HepG2 (cell line): Measurements from ENCODE around the gene TFEB. TPM values are rescaled to one million over a fixed set of nuclear protein-coding genes. Genes with fewer than 3 reads are reported as not detected.
A peak's percentile ranks its signal among the peaks of the same experiment; 100 is the strongest.

Source experiments
- HMGXB4 ChIP-seq, 2 experiments: sonication (generic) in 1 of 2; formaldehyde crosslinking in 1 of 2; IDR thresholded peaks; 2 replicates each; pipeline versions ENCODE4 v1.4.0 to v1.6.1; 2018 to 2020; ENCODE audit warnings: missing genetic modification reagents in 2 of 2, borderline replicate concordance in 1 of 2, low read depth in 1 of 2, mild to moderate bottlenecking in 1 of 2, missing biosample characterization in 1 of 2
- IRF2 ChIP-seq: IDR thresholded peaks from 2 replicates; pipeline ENCODE4 v1.6.1; 2018; ENCODE audit warnings: missing genetic modification reagents, missing compliant biosample characterization
- KDM4B ChIP-seq: sonication (generic); formaldehyde crosslinking; IDR thresholded peaks from 2 replicates; pipeline ENCODE4 v1.4.0; 2020; ENCODE audit warnings: missing genetic modification reagents
- LBX2 ChIP-seq: sonication (generic); formaldehyde crosslinking; IDR thresholded peaks from 2 replicates; pipeline ENCODE4 v1.5.0; 2020; ENCODE audit warnings: missing genetic modification reagents, mild to moderate bottlenecking, borderline replicate concordance
- MZF1 ChIP-seq: sonication (generic); formaldehyde crosslinking; IDR thresholded peaks from 2 replicates; pipeline ENCODE4 v1.8.1; 2023; ENCODE audit warnings: mild to moderate bottlenecking, missing genetic modification reagents, borderline replicate concordance
- NFYB ChIP-seq: sonication (generic); formaldehyde crosslinking; IDR thresholded peaks from 2 replicates; pipeline ENCODE4 v1.4.0; 2020; ENCODE audit warnings: missing genetic modification reagents
- RAD51 ChIP-seq: fragments of 450-650 bp; IDR thresholded peaks from 2 replicates; pipeline ENCODE4 v1.6.1; 2016; ENCODE audit warnings: borderline replicate concordance
- SALL1 ChIP-seq: sonication (generic); formaldehyde crosslinking; IDR thresholded peaks from 2 replicates; pipeline ENCODE4 v1.8.0; 2022; ENCODE audit warnings: mild to moderate bottlenecking, missing genetic modification reagents
- SRSF9 ChIP-seq: fragments of 200-400 bp; formaldehyde crosslinking; IDR thresholded peaks from 2 replicates; pipeline ENCODE4 v1.6.1; 2018; ENCODE audit warnings: borderline replicate concordance, mild to moderate bottlenecking, low read depth, low read length; ENCODE audit not compliant: insufficient read depth, poor library complexity, severe bottlenecking
- ZBTB21 ChIP-seq: sonication (generic); formaldehyde crosslinking; IDR thresholded peaks from 2 replicates; pipeline ENCODE4 v1.4.0; 2020; ENCODE audit warnings: missing genetic modification reagents
- ZBTB8A ChIP-seq: sonication (generic); formaldehyde crosslinking; IDR thresholded peaks from 2 replicates; pipeline ENCODE4 v1.4.0; 2020; ENCODE audit warnings: mild to moderate bottlenecking, low read depth, missing genetic modification reagents, borderline replicate concordance
- ZMYM2 ChIP-seq: sonication (generic); formaldehyde crosslinking; IDR thresholded peaks from 2 replicates; pipeline ENCODE4 v1.8.0; 2022; ENCODE audit warnings: mild to moderate bottlenecking, missing genetic modification reagents
- ZMYM3 ChIP-seq: sonication (generic); formaldehyde crosslinking; IDR thresholded peaks from 2 replicates; pipeline ENCODE4 v1.5.1; 2020; ENCODE audit warnings: mild to moderate bottlenecking, missing genetic modification reagents
- ZNF230 ChIP-seq: sonication (generic); formaldehyde crosslinking; IDR thresholded peaks from 2 replicates; pipeline ENCODE4 v1.4.0; 2020; ENCODE audit warnings: mild to moderate bottlenecking, missing genetic modification reagents
- ZNF335 ChIP-seq: sonication (generic); formaldehyde crosslinking; IDR thresholded peaks from 2 replicates; pipeline ENCODE4 v1.4.0; 2020; ENCODE audit warnings: missing genetic modification reagents
- ZNF33B ChIP-seq: sonication (generic); formaldehyde crosslinking; IDR thresholded peaks from 2 replicates; pipeline ENCODE4 v1.5.1; 2020; ENCODE audit warnings: mild to moderate bottlenecking, missing genetic modification reagents
- ZNF615 ChIP-seq: sonication (generic); formaldehyde crosslinking; IDR thresholded peaks from 2 replicates; pipeline ENCODE4 v1.5.0; 2020; ENCODE audit warnings: mild to moderate bottlenecking, missing genetic modification reagents, borderline replicate concordance
- ZNF782 ChIP-seq: sonication (generic); formaldehyde crosslinking; IDR thresholded peaks from 2 replicates; pipeline ENCODE4 v1.4.0; 2020; ENCODE audit warnings: missing genetic modification reagents, mild to moderate bottlenecking, borderline replicate concordance
- ZNF891 ChIP-seq: sonication (generic); formaldehyde crosslinking; IDR thresholded peaks from 2 replicates; pipeline ENCODE4 v1.5.0; 2020; ENCODE audit warnings: mild to moderate bottlenecking, missing genetic modification reagents
- polyA plus RNA-seq, 8 experiments: library from polyadenylated mRNA; depleted of rRNA in 3 of 8; stranded (reverse) in 7 of 8; unstranded in 1 of 8; fragments of >200 nt; fragmentation: Illumina TruSeq in 4 of 8; extraction: Trizol in 4 of 8; gene quantifications; 2 replicates each; pipeline versions ENCODE4 v1.2.1 to v1.2.3, GENCODE V29; 2011 to 2016; ENCODE audit warnings: low read depth in 4 of 8, missing spikeins in 1 of 8, mixed read lengths in 1 of 8; ENCODE audit not compliant: insufficient read depth in 1 of 8
- total RNA-seq, 5 experiments: library from RNA; depleted of rRNA; stranded (reverse); fragments of >200 nt; fragmentation: Illumina TruSeq; extraction: Trizol; gene quantifications; 2 replicates each; pipeline ENCODE4 v1.2.3, GENCODE V29; 2016; ENCODE audit warnings: low read depth in 1 of 5
- TF ChIP-seq, protein P1 (sequence below): sonication (generic); formaldehyde crosslinking; conservative IDR thresholded peaks from 2 replicates; pipeline ENCODE4 v1.4.0; 2020; ENCODE audit warnings: mild to moderate bottlenecking, missing genetic modification reagents, moderate library complexity

TFEB gene
- total and polyA plus RNA-seq, 2 of the 13 experiments (the other 11 are each of a cell fraction or from before 2014, with no cell fraction given) = 13.3 to 18.7 TPM

- TF ChIP-seq NFYB (CRISPR knock-in tag) (no peak), RAD51 (no peak), ZMYM3 (CRISPR knock-in tag) (0 out of 2 replicates have a peak, but pooled peaks have one; percentile 35), ZNF615 (CRISPR knock-in tag) (no peak), ZBTB8A (no peak), ZNF782 (CRISPR knock-in tag) (no peak), ZNF335 (CRISPR knock-in tag) (no peak), LBX2 (CRISPR knock-in tag) (no peak), MZF1 (CRISPR knock-in tag) (0 out of 2 replicates have a peak, but pooled peaks have one; percentile 25), HMGXB4 (CRISPR knock-in tag; IDR thresholded peaks at IDR 0.05; ENCODE audit: borderline replicate concordance in 1 of 2, low read depth in 1 of 2) (no peak), KDM4B (CRISPR knock-in tag) (no peak), ZNF230 (CRISPR knock-in tag) (no peak), SRSF9 (no peak), ZNF33B (CRISPR knock-in tag) (no peak), IRF2 (CRISPR knock-in tag) (0 out of 2 replicates have a peak, but pooled peaks have one; percentile 14), ZNF891 (CRISPR knock-in tag) (no peak), SALL1 (CRISPR knock-in tag) (peak; percentile 55), ZMYM2 (CRISPR knock-in tag) (peak; percentile 34; the same call in 1 of the 2 replicates), ZBTB21 (CRISPR knock-in tag) (no peak)
- TF ChIP-seq, protein P1, sequence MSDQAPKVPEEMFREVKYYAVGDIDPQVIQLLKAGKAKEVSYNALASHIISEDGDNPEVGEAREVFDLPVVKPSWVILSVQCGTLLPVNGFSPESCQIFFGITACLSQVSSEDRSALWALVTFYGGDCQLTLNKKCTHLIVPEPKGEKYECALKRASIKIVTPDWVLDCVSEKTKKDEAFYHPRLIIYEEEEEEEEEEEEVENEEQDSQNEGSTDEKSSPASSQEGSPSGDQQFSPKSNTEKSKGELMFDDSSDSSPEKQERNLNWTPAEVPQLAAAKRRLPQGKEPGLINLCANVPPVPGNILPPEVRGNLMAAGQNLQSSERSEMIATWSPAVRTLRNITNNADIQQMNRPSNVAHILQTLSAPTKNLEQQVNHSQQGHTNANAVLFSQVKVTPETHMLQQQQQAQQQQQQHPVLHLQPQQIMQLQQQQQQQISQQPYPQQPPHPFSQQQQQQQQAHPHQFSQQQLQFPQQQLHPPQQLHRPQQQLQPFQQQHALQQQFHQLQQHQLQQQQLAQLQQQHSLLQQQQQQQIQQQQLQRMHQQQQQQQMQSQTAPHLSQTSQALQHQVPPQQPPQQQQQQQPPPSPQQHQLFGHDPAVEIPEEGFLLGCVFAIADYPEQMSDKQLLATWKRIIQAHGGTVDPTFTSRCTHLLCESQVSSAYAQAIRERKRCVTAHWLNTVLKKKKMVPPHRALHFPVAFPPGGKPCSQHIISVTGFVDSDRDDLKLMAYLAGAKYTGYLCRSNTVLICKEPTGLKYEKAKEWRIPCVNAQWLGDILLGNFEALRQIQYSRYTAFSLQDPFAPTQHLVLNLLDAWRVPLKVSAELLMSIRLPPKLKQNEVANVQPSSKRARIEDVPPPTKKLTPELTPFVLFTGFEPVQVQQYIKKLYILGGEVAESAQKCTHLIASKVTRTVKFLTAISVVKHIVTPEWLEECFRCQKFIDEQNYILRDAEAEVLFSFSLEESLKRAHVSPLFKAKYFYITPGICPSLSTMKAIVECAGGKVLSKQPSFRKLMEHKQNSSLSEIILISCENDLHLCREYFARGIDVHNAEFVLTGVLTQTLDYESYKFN = peak; percentile 83
These were observed 7.1 kb downstream of the TFEB start (continued) for GRCh38 chr6:41728073-41728936.
